GM13976 (cell line): ENCODE data around the gene PLIN4.

ENCODE experiments used
- DNase-seq: peaks from one replicate; pipeline ENCODE4 v3.0.0; 2012; ENCODE audit warnings: low spot score
- in situ Hi-C: fragments of 300-500 bp; cut with MboI; formaldehyde crosslinking; loops from one replicate; pipeline ENCODE4 v1.12.0; 2022; ENCODE audit warnings: low sequenced_read_pairs, mixed read lengths, inconsistent platforms; ENCODE audit not compliant: unreplicated experiment
- TF ChIP-seq, protein P1 (sequence below): IDR thresholded peaks from 2 replicates; pipeline ENCODE4 v1.5.1; 2012; ENCODE audit warnings: borderline replicate concordance, mild to moderate bottlenecking; ENCODE audit not compliant: insufficient read depth; ENCODE audit errors: extremely low read depth, missing control alignments, control extremely low read depth

Gene PLIN4

DNA sequence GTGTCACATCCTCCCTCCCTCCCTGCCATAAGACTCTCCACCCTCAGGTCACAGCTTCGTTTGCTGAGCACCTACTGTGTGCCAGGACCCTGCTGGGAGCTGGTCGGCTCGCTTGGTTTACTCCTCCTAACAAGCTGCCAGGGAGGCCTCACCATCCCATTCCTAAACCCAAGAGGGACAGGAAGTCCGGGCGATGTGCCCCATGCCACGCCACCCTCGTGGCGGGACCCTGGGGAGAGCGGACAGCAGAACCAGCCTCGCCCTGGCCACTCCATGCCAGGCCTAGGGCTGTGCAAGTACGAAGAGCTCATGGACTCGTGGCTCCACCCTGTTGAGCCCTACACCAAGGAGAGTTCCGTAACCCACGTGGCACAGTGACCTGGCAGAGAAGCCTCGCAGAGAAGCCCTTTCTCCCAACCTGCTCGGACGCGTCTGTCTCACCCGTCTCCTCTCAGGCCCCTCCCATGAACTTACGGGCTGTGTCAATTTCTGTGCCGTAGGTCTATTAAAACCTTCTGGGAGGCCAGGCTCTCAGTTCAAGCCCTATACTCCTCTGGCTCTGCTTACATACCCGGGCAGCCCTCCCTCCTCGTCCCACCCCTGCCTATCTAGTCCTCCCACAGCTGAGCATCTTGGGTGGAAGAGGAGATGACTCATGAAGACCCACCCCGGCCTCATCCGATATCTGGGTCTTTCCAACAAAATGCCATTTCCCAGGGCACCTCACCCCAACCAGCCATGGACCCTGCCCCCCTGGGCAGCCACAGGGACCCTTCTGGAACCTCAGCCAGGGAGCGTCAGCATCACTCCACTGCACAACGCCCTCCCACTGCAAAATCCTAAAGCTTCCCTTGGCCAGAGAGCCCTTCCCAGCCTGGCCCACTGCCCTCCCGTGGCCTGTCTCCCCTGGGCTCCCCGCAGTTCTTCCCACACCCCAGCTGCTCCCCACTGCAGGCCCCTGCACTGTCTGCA lies 63.3 kb downstream of the PLIN4 start:
- in situ Hi-C loops = no loop called here
- no peak for DNase-seq
- TF ChIP-seq, protein P1, sequence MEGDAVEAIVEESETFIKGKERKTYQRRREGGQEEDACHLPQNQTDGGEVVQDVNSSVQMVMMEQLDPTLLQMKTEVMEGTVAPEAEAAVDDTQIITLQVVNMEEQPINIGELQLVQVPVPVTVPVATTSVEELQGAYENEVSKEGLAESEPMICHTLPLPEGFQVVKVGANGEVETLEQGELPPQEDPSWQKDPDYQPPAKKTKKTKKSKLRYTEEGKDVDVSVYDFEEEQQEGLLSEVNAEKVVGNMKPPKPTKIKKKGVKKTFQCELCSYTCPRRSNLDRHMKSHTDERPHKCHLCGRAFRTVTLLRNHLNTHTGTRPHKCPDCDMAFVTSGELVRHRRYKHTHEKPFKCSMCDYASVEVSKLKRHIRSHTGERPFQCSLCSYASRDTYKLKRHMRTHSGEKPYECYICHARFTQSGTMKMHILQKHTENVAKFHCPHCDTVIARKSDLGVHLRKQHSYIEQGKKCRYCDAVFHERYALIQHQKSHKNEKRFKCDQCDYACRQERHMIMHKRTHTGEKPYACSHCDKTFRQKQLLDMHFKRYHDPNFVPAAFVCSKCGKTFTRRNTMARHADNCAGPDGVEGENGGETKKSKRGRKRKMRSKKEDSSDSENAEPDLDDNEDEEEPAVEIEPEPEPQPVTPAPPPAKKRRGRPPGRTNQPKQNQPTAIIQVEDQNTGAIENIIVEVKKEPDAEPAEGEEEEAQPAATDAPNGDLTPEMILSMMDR = no peak

DNA sequence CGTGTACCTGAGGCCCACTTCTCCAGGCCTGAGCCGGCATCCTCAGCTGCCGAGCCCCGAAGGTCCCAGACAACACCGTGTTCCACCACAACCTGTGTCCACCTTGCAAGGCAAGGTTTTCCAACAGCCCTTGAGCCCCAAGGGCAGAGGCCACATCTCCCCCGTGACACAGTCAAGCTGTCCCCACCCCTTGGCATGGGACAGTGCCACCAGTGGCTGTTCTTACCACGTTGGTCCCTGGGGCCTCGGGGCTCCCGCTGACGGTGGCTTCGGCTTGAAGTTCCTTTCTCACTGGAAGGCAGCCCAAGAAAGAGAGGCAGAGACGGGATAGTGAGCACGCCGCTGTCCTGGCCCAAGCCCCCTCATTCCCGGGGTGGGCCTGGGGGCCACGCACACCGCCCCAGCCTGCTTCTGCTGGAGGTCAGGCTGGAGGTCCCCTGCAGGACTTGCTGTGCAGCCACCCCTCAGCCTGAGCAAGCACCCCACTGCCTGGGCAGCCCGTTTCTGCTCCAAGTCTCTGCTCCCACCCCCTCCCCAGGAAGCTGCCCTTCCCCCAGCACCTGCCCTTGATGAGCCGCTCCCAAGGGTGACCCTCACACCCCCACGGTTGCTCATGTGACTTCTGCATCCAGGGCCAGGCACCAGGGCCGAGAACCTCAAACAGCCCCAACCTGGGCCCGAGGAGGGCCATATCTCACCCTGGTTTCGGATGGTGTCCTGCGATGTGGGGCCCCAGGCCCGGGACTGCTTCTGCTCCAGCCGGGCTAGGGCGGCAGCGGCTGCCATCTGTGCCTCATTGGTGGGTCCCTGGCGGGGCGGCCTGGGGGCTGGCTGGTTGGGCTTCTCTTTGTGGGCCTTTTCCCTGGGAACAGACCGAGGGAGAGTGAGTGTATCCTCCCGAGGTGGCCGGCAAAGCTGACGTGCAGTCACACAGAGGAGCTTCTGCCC lies 64.8 kb downstream of the PLIN4 start:
- in situ Hi-C loops = no loop called here
- DNase-seq = no peak
- TF ChIP-seq, protein P1 = no peak

DNA sequence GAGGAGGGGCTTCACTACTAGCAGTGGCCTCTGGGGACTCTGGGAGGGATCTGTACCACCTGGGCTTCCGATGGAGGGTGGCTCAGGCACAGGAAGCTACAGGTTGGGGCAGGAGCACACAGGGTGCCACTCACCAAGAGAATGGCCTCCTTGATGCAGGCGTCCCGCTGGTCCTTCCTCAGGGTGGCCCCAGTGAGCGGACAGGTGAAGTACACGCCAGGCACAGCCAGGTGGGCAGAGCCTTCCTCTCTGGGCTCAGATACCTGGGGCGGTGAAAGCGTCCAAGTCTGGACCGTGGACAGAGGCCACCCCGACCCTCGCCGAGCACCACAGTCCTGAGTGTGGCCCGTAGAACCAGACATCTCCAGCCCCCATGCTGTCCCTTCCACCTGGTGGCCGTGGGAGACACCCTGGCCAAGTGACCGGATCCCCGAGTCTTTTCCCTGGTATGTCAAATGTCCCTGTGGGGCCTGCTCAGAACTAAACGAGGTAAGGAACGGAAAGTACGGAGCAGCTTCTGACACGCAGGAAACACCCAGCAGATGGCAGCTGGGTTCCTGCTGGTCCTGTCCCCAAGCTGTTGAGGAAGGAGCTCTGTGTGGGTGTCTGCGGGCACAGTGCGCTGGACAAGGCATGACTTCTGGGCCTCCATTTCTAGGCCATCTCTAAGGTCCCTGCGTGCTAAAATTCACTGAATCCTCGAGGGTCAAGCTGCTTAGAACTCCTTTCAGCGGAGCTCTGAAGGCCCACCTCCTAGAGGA lies 65.9 kb downstream of the PLIN4 start:
- no peak for DNase-seq
- TF ChIP-seq, protein P1 = no peak
- in situ Hi-C loops = no loop called here
